HepG2 (cell line): Measurements from ENCODE around the gene CARHSP1. TPM values are rescaled to one million over a fixed set of nuclear protein-coding genes. Genes with fewer than 3 reads are reported as not detected.
A peak's percentile ranks its signal among the peaks of the same experiment; 100 is the strongest.

Experiments used
- ARNT ChIP-seq: fragments of 450-650 bp; IDR thresholded peaks from 2 replicates; pipeline ENCODE4 v1.6.1; 2017
- ATF7-NPFF ChIP-seq: sonication (generic); formaldehyde crosslinking; IDR thresholded peaks from 2 replicates; pipeline ENCODE4 v1.8.1; 2023; ENCODE audit warnings: mild to moderate bottlenecking, low read depth, missing genetic modification reagents, moderate library complexity
- DBP ChIP-seq: sonication (generic); formaldehyde crosslinking; IDR thresholded peaks from 2 replicates; pipeline ENCODE4 v1.4.0; 2020; ENCODE audit warnings: missing genetic modification reagents; ENCODE audit errors: not compliant biosample characterization
- DMAP1 ChIP-seq: IDR thresholded peaks from 2 replicates; pipeline ENCODE4 v1.6.1; 2016
- DR1 ChIP-seq: sonication (generic); formaldehyde crosslinking; IDR thresholded peaks from 2 replicates; pipeline ENCODE4 v1.8.0; 2021; ENCODE audit warnings: mild to moderate bottlenecking, missing genetic modification reagents, inconsistent platforms
- FIP1L1 ChIP-seq: fragments of 200-400 bp; formaldehyde crosslinking; IDR thresholded peaks from 2 replicates; pipeline ENCODE4 v1.6.1; 2018; ENCODE audit warnings: low read depth, mild to moderate bottlenecking, low read length, moderate library complexity, borderline replicate concordance; ENCODE audit not compliant: insufficient read depth
- FOXK1 ChIP-seq: sonication (generic); formaldehyde crosslinking; IDR thresholded peaks from 2 replicates; pipeline ENCODE4 v1.4.0; 2020; ENCODE audit warnings: low read depth, missing genetic modification reagents, borderline replicate concordance
- HNRNPH1 ChIP-seq: fragments of 200-400 bp; formaldehyde crosslinking; optimal IDR thresholded peaks from 2 replicates; pipeline ENCODE3; 2017; ENCODE audit warnings: mild to moderate bottlenecking, low read depth, low read length
- JUND ChIP-seq: sonication (generic); formaldehyde crosslinking; IDR thresholded peaks from 2 replicates; pipeline ENCODE4 v1.8.0; 2022; ENCODE audit warnings: mild to moderate bottlenecking, missing genetic modification reagents
- KAT2B ChIP-seq: fragments of 150-350 bp; IDR thresholded peaks from 2 replicates; pipeline ENCODE4 v1.6.1; 2014; ENCODE audit warnings: low read depth, low read length, borderline replicate concordance
- KLF13 ChIP-seq: sonication (generic); formaldehyde crosslinking; IDR thresholded peaks from 2 replicates; pipeline ENCODE4 v1.4.0; 2020; ENCODE audit warnings: mild to moderate bottlenecking, missing genetic modification reagents
- MAFF ChIP-seq: IDR thresholded peaks from 2 replicates; pipeline ENCODE4 v1.6.1; 2011; ENCODE audit warnings: low read depth, low read length, improper control_type of control experiment
- MAFK ChIP-seq, 2 experiments: IDR thresholded peaks in 1 of 2; conservative IDR thresholded peaks in 1 of 2; 2 replicates each; pipeline ENCODE4 v1.6.1; 2011; ENCODE audit warnings: improper control_type of control experiment in 2 of 2, low read length in 2 of 2
- NCOA1 ChIP-seq: sonication (generic); formaldehyde crosslinking; IDR thresholded peaks from 2 replicates; pipeline ENCODE4 v1.9.0; 2021; ENCODE audit warnings: missing genetic modification reagents
- RBM22 ChIP-seq: fragments of 200-400 bp; formaldehyde crosslinking; optimal IDR thresholded peaks from 2 replicates; pipeline ENCODE3; 2017; ENCODE audit warnings: mild to moderate bottlenecking, low read length, moderate library complexity
- RNF2 ChIP-seq: fragments of 450-650 bp; conservative IDR thresholded peaks from 2 replicates; pipeline ENCODE4 v1.6.1; 2016; ENCODE audit warnings: low read depth
- SATB2 ChIP-seq: sonication (generic); formaldehyde crosslinking; IDR thresholded peaks from 2 replicates; pipeline ENCODE4 v1.5.0; 2020; ENCODE audit warnings: missing genetic modification reagents
- TBL1XR1 ChIP-seq: fragments of 150-350 bp; IDR thresholded peaks from 2 replicates; pipeline ENCODE4 v1.6.1; 2014; ENCODE audit warnings: borderline replicate concordance, low read length; ENCODE audit not compliant: partially characterized antibody
- TRIM24 ChIP-seq: sonication (generic); formaldehyde crosslinking; IDR thresholded peaks from 2 replicates; pipeline ENCODE4 v1.8.0; 2022; ENCODE audit warnings: mild to moderate bottlenecking, missing genetic modification reagents
- ZNF558 ChIP-seq: sonication (generic); formaldehyde crosslinking; IDR thresholded peaks from 2 replicates; pipeline ENCODE4 v1.9.0; 2022; ENCODE audit warnings: mild to moderate bottlenecking, missing genetic modification reagents, borderline replicate concordance
- ZNF567 ChIP-seq: sonication (generic); formaldehyde crosslinking; IDR thresholded peaks from 2 replicates; pipeline ENCODE4 v1.8.1; 2023; ENCODE audit warnings: mild to moderate bottlenecking, missing genetic modification reagents, borderline replicate concordance
- ZNF652 ChIP-seq: IDR thresholded peaks from 2 replicates; pipeline ENCODE4 v1.6.1; 2016; ENCODE audit warnings: low read depth, borderline replicate concordance
- ZNF660 ChIP-seq: sonication (generic); formaldehyde crosslinking; IDR thresholded peaks from 2 replicates; pipeline ENCODE4 v1.5.1; 2020; ENCODE audit warnings: mild to moderate bottlenecking, low read depth, missing genetic modification reagents, borderline replicate concordance
- ZNF788 ChIP-seq: sonication (generic); formaldehyde crosslinking; IDR thresholded peaks from 2 replicates; pipeline ENCODE4 v1.5.0; 2020; ENCODE audit warnings: mild to moderate bottlenecking, missing genetic modification reagents, borderline replicate concordance
- ZSCAN12 ChIP-seq: sonication (generic); formaldehyde crosslinking; IDR thresholded peaks from 2 replicates; pipeline ENCODE4 v1.9.0; 2021; ENCODE audit warnings: mild to moderate bottlenecking, missing genetic modification reagents
- ZSCAN29 ChIP-seq: sonication (generic); formaldehyde crosslinking; conservative IDR thresholded peaks from 2 replicates; pipeline ENCODE4 v1.4.0; 2020; ENCODE audit warnings: mild to moderate bottlenecking, missing genetic modification reagents
- polyA plus RNA-seq, 8 experiments: library from polyadenylated mRNA; depleted of rRNA in 3 of 8; stranded (reverse) in 7 of 8; unstranded in 1 of 8; fragments of >200 nt; fragmentation: Illumina TruSeq in 4 of 8; extraction: Trizol in 4 of 8; gene quantifications; 2 replicates each; pipeline versions ENCODE4 v1.2.1 to v1.2.3, GENCODE V29; 2011 to 2016; ENCODE audit warnings: low read depth in 4 of 8, missing spikeins in 1 of 8, mixed read lengths in 1 of 8; ENCODE audit not compliant: insufficient read depth in 1 of 8
- total RNA-seq, 5 experiments: library from RNA; depleted of rRNA; stranded (reverse); fragments of >200 nt; fragmentation: Illumina TruSeq; extraction: Trizol; gene quantifications; 2 replicates each; pipeline ENCODE4 v1.2.3, GENCODE V29; 2016; ENCODE audit warnings: low read depth in 1 of 5
- TF ChIP-seq, protein P1 (sequence below), 2 experiments: sonication (generic) in 1 of 2; formaldehyde crosslinking in 1 of 2; IDR thresholded peaks; 2 replicates each; pipeline versions ENCODE4 v1.4.0 to v1.6.1; 2018 to 2020; ENCODE audit warnings: missing genetic modification reagents in 2 of 2, borderline replicate concordance in 1 of 2, low read depth in 1 of 2, mild to moderate bottlenecking in 1 of 2, missing biosample characterization in 1 of 2
- TF ChIP-seq, protein P2 (sequence below): sonication (generic); formaldehyde crosslinking; IDR thresholded peaks from 2 replicates; pipeline ENCODE4 v1.4.0; 2020; ENCODE audit warnings: missing genetic modification reagents

Gene CARHSP1
- total and polyA plus RNA-seq, 2 of the 13 experiments (the other 11 are each of a cell fraction or from before 2014, with no cell fraction given) = 173 to 345 TPM

- TF ChIP-seq ZNF567 (CRISPR knock-in tag) (no peak), MAFF (no peak), DMAP1 (no peak), KAT2B (no peak), TRIM24 (CRISPR knock-in tag) (no peak), DR1 (CRISPR knock-in tag) (no peak), HNRNPH1 (no peak), FOXK1 (CRISPR knock-in tag) (no peak), ZNF558 (CRISPR knock-in tag) (no peak), DBP (no peak), ZSCAN12 (CRISPR knock-in tag) (no peak), MAFK (conservative IDR thresholded peaks at IDR 0.05 in 1 of 2, IDR thresholded peaks at IDR 0.05 in 1 of 2; ENCODE audit: low read length in 2 of 2) (no peak), NCOA1 (CRISPR knock-in tag) (no peak), ATF7-NPFF (CRISPR knock-in tag) (no peak), SATB2 (CRISPR knock-in tag) (no peak), KLF13 (CRISPR knock-in tag) (no peak), TBL1XR1 (no peak), JUND (no peak), RBM22 (peak; percentile 79), ZNF788 (CRISPR knock-in tag) (0 out of 2 replicates have a peak, but pooled peaks have one; percentile 22), RNF2 (no peak), ARNT (no peak), ZSCAN29 (CRISPR knock-in tag) (no peak), FIP1L1 (no peak), ZNF652 (CRISPR knock-in tag) (no peak), ZNF660 (CRISPR knock-in tag) (no peak)
- TF ChIP-seq, protein P1, sequence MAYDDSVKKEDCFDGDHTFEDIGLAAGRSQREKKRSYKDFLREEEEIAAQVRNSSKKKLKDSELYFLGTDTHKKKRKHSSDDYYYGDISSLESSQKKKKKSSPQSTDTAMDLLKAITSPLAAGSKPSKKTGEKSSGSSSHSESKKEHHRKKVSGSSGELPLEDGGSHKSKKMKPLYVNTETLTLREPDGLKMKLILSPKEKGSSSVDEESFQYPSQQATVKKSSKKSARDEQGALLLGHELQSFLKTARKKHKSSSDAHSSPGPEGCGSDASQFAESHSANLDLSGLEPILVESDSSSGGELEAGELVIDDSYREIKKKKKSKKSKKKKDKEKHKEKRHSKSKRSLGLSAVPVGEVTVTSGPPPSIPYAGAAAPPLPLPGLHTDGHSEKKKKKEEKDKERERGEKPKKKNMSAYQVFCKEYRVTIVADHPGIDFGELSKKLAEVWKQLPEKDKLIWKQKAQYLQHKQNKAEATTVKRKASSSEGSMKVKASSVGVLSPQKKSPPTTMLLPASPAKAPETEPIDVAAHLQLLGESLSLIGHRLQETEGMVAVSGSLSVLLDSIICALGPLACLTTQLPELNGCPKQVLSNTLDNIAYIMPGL (CRISPR knock-in tag; IDR thresholded peaks at IDR 0.05; ENCODE audit: borderline replicate concordance in 1 of 2, low read depth in 1 of 2) = no peak
- TF ChIP-seq, protein P2, sequence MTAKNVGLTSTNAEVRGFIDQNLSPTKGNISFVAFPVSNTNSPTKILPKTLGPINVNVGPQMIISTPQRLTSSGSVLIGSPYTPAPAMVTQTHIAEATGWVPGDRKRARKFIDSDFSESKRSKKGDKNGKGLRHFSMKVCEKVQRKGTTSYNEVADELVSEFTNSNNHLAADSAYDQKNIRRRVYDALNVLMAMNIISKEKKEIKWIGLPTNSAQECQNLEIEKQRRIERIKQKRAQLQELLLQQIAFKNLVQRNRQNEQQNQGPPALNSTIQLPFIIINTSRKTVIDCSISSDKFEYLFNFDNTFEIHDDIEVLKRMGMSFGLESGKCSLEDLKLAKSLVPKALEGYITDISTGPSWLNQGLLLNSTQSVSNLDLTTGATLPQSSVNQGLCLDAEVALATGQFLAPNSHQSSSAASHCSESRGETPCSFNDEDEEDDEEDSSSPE (CRISPR knock-in tag) = no peak
Measured at GRCh38 chr16:8858994-8859912, 9.6 kb downstream of the CARHSP1 start (continued).
